Muscle of leg (tissue), 11 donors: Measurements from ENCODE around the gene ZCCHC24. TPM values are rescaled to one million over a fixed set of nuclear protein-coding genes. Genes with fewer than 3 reads are reported as not detected.

Experiments
- DNase-seq: peaks from one replicate; pipeline ENCODE4 v3.0.0; 2013
- H3K27ac ChIP-seq: one replicate; pipeline ENCODE4 v1.5.1; 2013; ENCODE audit warnings: mild to moderate bottlenecking, low read length, control low read depth
- H3K27me3 ChIP-seq: one replicate; pipeline ENCODE4 v1.6.1; 2013; ENCODE audit warnings: low read length; ENCODE audit not compliant: control insufficient read depth, insufficient read depth
- H3K36me3 ChIP-seq: one replicate; pipeline ENCODE4 v1.6.1; 2013; ENCODE audit warnings: low read length; ENCODE audit not compliant: control insufficient read depth, insufficient read depth
- H3K4me1 ChIP-seq: one replicate; pipeline ENCODE4 v1.6.1; 2013; ENCODE audit warnings: low read length; ENCODE audit not compliant: control insufficient read depth, insufficient read depth
- H3K4me3 ChIP-seq: one replicate; pipeline ENCODE4 v1.5.1; 2013; ENCODE audit warnings: low read length, control low read depth
- H3K9me3 ChIP-seq: replicated peaks from 2 replicates; pipeline ENCODE4 v1.6.1; 2013; ENCODE audit warnings: low read depth, low read length; ENCODE audit not compliant: control insufficient read depth
- WGBS: methylation state at CpG from one replicate; pipeline ENCODE4 v1.1.5; 2013; ENCODE audit warnings: missing lambda C conversion rate; ENCODE audit not compliant: insufficient coverage; 5-methylcytosine and 5-hydroxymethylcytosine counted together
- polyA plus RNA-seq, 8 donors: library from polyadenylated mRNA; unstranded; fragments of 120-200 nt; gene quantifications; one replicate each; pipeline versions ENCODE4 v1.2.1 to v1.2.3, GENCODE V29; 2013; ENCODE audit warnings: inconsistent platforms in 1 of 8, low replicate concordance in 1 of 8; ENCODE audit not compliant: insufficient read length in 8 of 8, insufficient read depth in 1 of 8
- total RNA-seq: library from RNA; stranded (reverse); fragments of 120-200 nt; gene quantifications from one replicate; pipeline ENCODE4 v1.2.4, GENCODE V29; 2013

The ZCCHC24 gene
- total and polyA plus RNA-seq, 9 donors = 25.0 to 65.5 (median 54.7) TPM

DNA sequence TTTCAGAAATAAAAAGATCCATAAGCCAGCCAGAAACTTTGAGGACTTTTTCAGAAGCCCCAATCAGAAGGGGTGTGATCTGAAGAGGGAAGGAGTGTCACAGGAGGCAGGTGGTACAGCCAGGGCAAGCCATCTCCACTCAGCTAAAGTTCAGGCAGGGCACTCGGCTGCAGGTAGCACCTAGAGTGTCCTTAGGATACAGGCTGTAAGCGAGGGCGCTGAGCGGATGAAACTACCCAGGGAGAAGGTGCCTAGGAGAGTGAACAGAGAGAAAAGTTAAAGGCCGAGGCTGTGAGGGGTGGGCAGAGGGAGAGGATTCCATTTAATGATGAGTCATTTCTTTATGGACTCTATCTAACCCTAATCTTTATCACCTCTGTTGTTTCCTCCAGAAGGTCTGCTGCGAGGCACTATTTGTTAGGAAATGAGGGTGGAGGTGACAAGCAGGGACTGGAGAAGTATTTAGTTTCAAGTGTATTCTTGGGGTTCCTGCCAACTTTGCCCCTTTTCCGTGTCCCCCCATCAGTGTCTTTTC is 29.8 kb upstream of the ZCCHC24 start:
- WGBS = 97% methylated on average over 4 of the region's 7 CpGs

DNA sequence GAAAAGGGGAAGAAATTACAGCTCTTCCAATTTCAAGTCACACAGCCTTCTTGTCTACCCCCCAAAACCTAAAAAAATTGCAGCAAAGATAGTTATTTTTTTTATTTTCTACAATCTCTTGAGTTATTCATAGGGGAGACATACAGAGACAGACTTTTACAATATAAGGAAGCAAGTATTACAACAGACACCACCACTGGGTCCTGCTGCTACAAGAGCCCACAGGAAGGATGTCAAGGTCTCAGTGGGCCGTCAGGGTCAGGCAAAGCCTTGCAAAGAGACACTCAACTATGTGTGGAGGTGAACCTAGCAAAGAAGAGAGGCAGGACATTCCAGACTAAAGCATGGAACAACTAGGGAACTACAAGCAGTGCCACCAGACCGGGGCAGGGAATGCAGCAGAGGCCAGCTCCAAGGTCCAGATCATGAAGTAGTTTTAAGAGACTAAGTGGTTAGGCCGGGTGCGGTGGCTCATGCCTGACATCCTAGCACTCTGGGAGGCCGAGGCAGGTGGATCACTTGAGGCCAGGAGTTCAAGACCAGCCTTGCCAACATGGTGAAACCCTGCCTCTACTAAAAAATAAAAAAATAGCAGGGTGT is 28.2 kb upstream of the ZCCHC24 start:
- H3K4me3 ChIP-seq = no peak overlapping the region
- 89% methylated on average over 5 of the region's 5 CpGs for WGBS
- H3K27ac ChIP-seq = no peak overlapping the region

More for the DNA sequence above, 29.8 kb upstream of the ZCCHC24 start:
- H3K27me3 ChIP-seq = no peaks in the 10 kb centered on the region
- H3K9me3 ChIP-seq = no peaks in the 10 kb centered on the region
- H3K4me3 ChIP-seq = no peak overlapping the region
- no peak overlapping the region for H3K27ac ChIP-seq
- H3K4me1 ChIP-seq = peaks cover 3% of the 10 kb centered on the region
- no peak for DNase-seq
- H3K36me3 ChIP-seq = no peaks in the 10 kb centered on the region

DNA sequence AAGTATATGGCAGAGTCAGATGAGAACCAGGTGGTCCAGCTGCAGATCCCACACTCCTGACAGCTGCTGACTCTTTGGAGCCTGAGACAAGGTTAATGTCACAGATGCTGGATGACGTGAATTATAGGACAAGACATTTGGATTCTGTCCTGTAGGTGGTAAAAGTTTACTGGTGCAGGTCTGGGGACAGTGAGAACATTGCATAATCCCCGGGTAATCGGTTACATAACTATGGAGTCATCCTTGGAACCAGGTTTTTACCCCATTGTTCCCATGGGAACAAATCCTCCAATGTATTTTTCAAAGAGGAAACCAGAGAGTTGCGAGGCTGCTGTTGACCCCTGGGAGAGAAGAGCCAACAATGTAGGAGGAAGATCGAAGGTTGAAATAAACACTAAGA is 27.5 kb upstream of the ZCCHC24 start:
- Histone ChIP-seq H3K4me3 (no peak overlapping the region), H3K27ac (no peak overlapping the region), H3K27me3 (no peaks in the 10 kb centered on the region), H3K36me3 (no peaks in the 10 kb centered on the region), H3K9me3 (no peaks in the 10 kb centered on the region), H3K4me1 (peaks cover 14% of the 10 kb centered on the region)
- WGBS = 50% methylated on average over 1 of the region's 5 CpGs
- DNase-seq = no peak

More for the DNA sequence above, 28.2 kb upstream of the ZCCHC24 start:
- Histone ChIP-seq H3K9me3 (no peaks in the 10 kb centered on the region), H3K4me1 (peaks cover 10% of the 10 kb centered on the region), H3K36me3 (no peaks in the 10 kb centered on the region), H3K27me3 (no peaks in the 10 kb centered on the region)
- DNase-seq = no peak

DNA sequence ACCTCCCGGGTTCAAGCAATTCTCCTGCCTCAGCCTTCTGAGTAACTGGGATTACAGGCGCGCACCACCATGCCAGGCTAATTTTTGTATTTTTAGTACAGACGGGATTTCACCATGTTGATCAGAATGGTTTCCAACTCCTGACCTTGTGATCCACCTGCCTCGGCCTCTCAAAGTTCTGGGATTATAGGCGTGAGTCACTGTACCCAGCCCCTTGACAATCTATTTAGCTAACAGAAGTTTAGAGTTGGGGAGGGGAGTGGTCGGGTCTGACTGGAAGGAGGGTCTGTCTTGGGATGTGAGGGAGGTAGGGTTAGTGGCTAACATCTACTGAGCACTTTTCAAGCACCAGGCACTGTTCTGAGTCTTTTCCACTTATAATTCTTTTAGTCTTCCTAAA is 27.0 kb upstream of the ZCCHC24 start:
- Histone ChIP-seq H3K27me3 (no peaks in the 10 kb centered on the region), H3K36me3 (no peaks in the 10 kb centered on the region), H3K9me3 (no peaks in the 10 kb centered on the region), H3K27ac (no peak overlapping the region), H3K4me3 (no peak overlapping the region), H3K4me1 (peaks cover 19% of the 10 kb centered on the region)
- WGBS = 100% methylated on average over 1 of the region's 7 CpGs
- no peak for DNase-seq

DNA sequence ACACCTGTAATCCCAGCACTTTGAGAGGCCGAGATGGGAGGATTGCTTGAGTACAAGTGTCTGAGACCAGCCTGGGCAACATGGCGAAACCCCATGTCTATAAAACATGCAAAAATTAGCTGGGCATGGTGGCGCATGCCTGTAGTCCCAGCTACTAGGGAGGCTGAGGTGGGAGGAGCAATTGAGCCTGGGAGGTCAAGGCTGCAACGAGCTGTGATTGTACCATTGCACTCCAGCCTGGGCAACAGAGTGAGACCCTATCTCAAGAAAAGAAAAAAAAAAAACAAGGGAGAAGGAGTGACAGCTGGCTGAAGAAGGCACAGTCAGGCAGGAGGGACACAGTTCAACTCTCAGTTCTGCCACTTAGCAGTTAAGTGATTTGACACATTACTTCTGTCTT is 26.4 kb upstream of the ZCCHC24 start:
- Histone ChIP-seq H3K9me3 (no peaks in the 10 kb centered on the region), H3K27ac (no peak overlapping the region), H3K27me3 (no peaks in the 10 kb centered on the region), H3K4me1 (peaks cover 20% of the 10 kb centered on the region), H3K4me3 (no peak overlapping the region), H3K36me3 (no peaks in the 10 kb centered on the region)
- WGBS = 78% methylated on average over 4 of the region's 4 CpGs
- no peak for DNase-seq

DNA sequence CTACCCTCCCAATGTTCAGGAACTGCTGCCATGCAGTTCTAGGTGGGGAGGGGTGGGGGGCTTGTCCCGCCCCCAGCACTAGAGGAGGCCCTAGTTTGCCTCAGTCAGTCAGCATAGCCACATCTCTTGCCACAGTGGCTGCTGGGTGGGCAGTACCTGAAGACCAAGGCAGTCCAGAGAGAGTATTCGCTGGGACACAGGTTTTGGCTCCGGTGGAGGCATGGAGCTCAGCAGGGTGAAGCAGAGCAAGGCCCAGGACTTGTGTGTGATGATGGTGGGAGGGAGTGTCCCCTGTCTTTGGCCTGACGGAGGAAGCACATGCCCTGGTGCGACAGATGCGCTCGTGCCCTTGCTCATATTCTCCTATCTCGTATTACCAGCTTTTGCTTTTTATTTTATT is 24.7 kb upstream of the ZCCHC24 start:
- Histone ChIP-seq H3K27ac (no peak overlapping the region), H3K9me3 (no peaks in the 10 kb centered on the region), H3K4me3 (no peak overlapping the region), H3K4me1 (peaks cover 20% of the 10 kb centered on the region), H3K36me3 (no peaks in the 10 kb centered on the region), H3K27me3 (no peaks in the 10 kb centered on the region)
- DNase-seq = no peak
- WGBS = 94% methylated on average over 2 of the region's 8 CpGs

DNA sequence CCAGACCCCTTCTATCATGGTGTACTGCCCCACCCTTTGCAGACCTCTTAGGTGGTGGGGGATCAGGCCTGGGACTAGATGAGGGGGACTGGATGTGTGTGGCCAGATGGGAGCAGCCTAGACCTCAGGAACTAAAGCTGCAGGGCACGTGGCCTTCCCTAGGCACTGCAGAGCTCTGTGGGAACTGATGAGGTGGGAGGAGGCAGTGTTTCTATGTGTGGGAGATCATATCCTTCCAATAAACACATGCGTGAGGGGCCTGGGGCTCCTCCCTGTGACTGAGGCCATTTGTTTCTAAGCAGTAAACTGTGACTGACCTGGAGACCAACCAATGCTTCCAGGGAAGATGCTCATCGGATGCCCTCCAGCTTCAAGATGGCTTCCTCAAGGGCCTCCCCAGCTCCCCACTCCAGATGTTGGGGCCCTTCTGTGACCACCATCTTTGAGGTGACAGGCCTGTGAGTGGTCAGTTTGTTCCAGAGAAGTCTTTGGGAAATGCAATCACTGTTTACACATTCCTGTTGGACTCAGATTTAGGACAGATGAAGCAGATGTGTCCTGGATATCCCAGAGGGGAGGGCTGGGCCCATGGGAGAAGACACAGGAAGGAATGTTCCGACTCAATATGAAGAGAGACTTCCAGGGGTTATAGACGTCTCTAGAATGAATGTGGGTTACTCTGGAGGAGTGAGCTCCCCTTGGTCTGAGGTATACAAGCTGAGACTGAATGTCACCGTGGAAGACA is 23.6 kb upstream of the ZCCHC24 start:
- WGBS = no CpG with 5 or more reads among the region's 6 CpGs
- Histone ChIP-seq H3K36me3 (no peaks in the 10 kb centered on the region), H3K27ac (no peak overlapping the region), H3K27me3 (no peaks in the 10 kb centered on the region), H3K9me3 (no peaks in the 10 kb centered on the region), H3K4me3 (no peak overlapping the region), H3K4me1 (peaks cover 26% of the 10 kb centered on the region)
- no peak for DNase-seq

DNA sequence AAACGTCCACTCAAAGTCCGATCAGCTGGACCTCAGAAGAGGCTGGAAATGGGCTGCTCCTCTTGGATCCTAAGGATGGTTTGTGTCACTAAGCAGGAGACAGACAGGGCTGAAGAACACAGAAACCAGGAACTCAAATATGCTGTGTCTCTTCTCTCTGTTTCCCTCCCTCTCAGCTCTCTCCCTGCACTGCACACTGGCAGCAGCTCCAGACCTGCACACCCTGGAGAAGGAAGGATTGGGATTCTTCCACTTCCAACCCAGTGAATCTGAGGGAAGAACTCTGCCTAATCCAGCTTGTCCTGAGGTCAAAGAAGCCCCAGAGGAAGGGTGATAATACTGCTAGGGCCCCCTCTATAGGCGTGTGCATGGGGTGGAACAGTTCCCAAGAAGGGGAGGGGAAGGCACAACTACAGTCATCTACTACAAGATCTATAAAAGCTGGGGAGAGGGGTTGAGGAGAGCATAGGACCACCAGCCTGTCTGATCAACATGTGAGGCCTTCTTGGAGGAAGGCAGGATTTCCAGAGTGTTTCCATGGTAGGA is 22.7 kb upstream of the ZCCHC24 start:
- Histone ChIP-seq H3K27me3 (no peaks in the 10 kb centered on the region), H3K36me3 (no peaks in the 10 kb centered on the region), H3K27ac (no peak overlapping the region), H3K4me1 (peaks cover 33% of the 10 kb centered on the region), H3K9me3 (no peaks in the 10 kb centered on the region), H3K4me3 (no peak overlapping the region)
- 78% methylated on average over 2 of the region's 3 CpGs for WGBS
- no peak for DNase-seq

DNA sequence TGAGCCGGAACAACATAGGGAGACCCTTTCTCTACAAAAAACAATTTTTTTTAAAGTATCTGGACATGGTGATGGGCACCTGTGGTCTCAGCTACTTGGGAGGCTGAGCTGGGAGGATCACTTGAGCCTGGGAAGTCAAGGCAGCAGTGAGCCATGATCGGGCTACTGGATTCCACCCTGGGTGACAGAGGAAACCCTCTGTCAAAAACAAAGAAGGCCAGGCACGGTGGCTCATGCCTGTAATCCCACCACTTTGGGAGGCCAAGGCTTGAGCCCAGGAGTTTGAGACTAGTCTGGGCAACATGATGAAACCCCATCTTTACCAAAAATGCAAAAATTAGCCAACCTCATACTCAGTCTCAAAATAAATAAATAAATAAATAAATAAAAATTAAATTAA is 19.9 kb upstream of the ZCCHC24 start:
- Histone ChIP-seq H3K4me1 (peaks cover 30% of the 10 kb centered on the region), H3K27ac (no peak overlapping the region), H3K9me3 (no peaks in the 10 kb centered on the region), H3K27me3 (no peaks in the 10 kb centered on the region), H3K4me3 (no peak overlapping the region), H3K36me3 (no peaks in the 10 kb centered on the region)
- no peak for DNase-seq
- WGBS = 95% methylated on average over 2 of the region's 3 CpGs
